ENCODE results near the gene CNTN1.

- TF ChIP-seq CTCF (IDR thresholded peaks at IDR 0.05 in 8 of 11, conservative IDR thresholded peaks at IDR 0.05 in 3 of 11) (no peak), POLR2AphosphoS5 (IDR thresholded peaks at IDR 0.05) (no peak), POLR2A (IDR thresholded peaks at IDR 0.05) (no peak)
Observed at GRCh38 chr12:40788276-40788675, 96.0 kb downstream of the CNTN1 start.
